Activated T-helper 17 cell treated with anti-CD3 and anti-CD28 coated beads, Interleukin-2, amount 50 U/mL, for 72 hours (primary cell): ENCODE data around the gene USP47. TPM values are rescaled to one million over a fixed set of nuclear protein-coding genes. Genes with fewer than 3 reads are reported as not detected.
A peak's percentile ranks its signal among the peaks of the same experiment; 100 is the strongest.

Experiments used
- ATAC-seq: fragments of 150-1000 bp; cut with Tn5 transposase; replicated peaks from 2 replicates; pipeline ENCODE4 v1.10.0; 2021; ENCODE audit warnings: mild to moderate bottlenecking, moderate library complexity
- H3K27ac Mint-ChIP-seq: one replicate; pipeline ENCODE4 v1.8.0; 2022; ENCODE audit warnings: mixed read lengths
- H3K27me3 Mint-ChIP-seq: one replicate; pipeline ENCODE4 v1.8.0; 2022; ENCODE audit warnings: mixed read lengths
- H3K36me3 Mint-ChIP-seq: one replicate; pipeline ENCODE4 v1.8.0; 2022; ENCODE audit warnings: low read depth, mild to moderate bottlenecking, mixed read lengths
- H3K4me1 Mint-ChIP-seq: one replicate; pipeline ENCODE4 v1.8.0; 2022; ENCODE audit warnings: mixed read lengths
- H3K4me3 Mint-ChIP-seq: one replicate; pipeline ENCODE4 v1.8.0; 2022; ENCODE audit warnings: mild to moderate bottlenecking, mixed read lengths
- H3K9me3 Mint-ChIP-seq: one replicate; pipeline ENCODE4 v1.8.0; 2022; ENCODE audit warnings: mixed read lengths
- total RNA-seq, 2 donors: library from RNA; stranded (reverse); gene quantifications; one replicate each; pipeline ENCODE4 v1.2.3, GENCODE V29; 2022

USP47 gene
- total RNA-seq, 2 donors from 2014 or later, result 37.1 to 58.2 TPM

DNA sequence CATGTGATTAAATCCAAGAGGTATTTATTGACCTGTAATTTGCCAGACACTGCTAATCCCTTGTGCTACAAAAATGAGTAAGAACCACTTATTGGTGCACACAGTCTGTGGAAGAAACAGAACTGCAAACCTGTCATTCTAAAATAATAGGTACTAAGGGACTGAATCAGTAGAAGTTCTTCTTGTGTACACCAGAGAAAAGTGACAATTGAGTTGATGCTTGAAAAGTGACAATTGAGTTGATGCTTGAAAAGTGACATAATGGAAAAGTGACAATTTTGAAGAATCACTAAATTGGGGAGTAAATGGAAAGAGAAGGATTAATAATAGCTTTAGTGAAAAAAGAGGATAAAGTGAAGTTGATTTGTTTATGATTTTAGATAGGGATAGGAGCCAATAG lies 110.3 kb downstream of the USP47 start:
- no peaks in the 10 kb centered on the region for H3K27me3 Mint-ChIP-seq
- ATAC-seq, result no peak
- H3K4me3 Mint-ChIP-seq, result no peak overlapping the region
- H3K9me3 Mint-ChIP-seq, result no peaks in the 10 kb centered on the region
- peak overlapping the region; percentile 36 for H3K27ac Mint-ChIP-seq
- H3K36me3 Mint-ChIP-seq, result peaks cover 100% of the 10 kb centered on the region
- H3K4me1 Mint-ChIP-seq, result no peaks in the 10 kb centered on the region

GRCh38 chr11:11956006-11956405 lies 114.2 kb downstream of the USP47 start:
- no peaks in the 10 kb centered on the region for H3K9me3 Mint-ChIP-seq
- no peak for ATAC-seq

GRCh38 chr11:11958403-11959231 lies 116.8 kb downstream of the USP47 start:
- H3K27me3 Mint-ChIP-seq, result no peaks in the 10 kb centered on the region
- no peaks in the 10 kb centered on the region for H3K9me3 Mint-ChIP-seq
- peaks cover 40% of the 10 kb centered on the region for H3K36me3 Mint-ChIP-seq
- ATAC-seq, result no peak
- peaks cover 30% of the 10 kb centered on the region for H3K4me1 Mint-ChIP-seq
- no peak overlapping the region for H3K27ac Mint-ChIP-seq
- H3K4me3 Mint-ChIP-seq, result no peak overlapping the region

More at GRCh38 chr11:11956006-11956405, 114.2 kb downstream of the USP47 start:
- Mint-ChIP-seq H3K4me3 (no peak overlapping the region), H3K27me3 (no peaks in the 10 kb centered on the region), H3K27ac (no peak overlapping the region), H3K4me1 (peaks cover 25% of the 10 kb centered on the region), H3K36me3 (peaks cover 66% of the 10 kb centered on the region)

- peaks cover 30% of the 10 kb centered on the region for H3K36me3 Mint-ChIP-seq
- no peak for ATAC-seq
These were observed 117.8 kb downstream of the USP47 start for GRCh38 chr11:11959601-11960000.

DNA sequence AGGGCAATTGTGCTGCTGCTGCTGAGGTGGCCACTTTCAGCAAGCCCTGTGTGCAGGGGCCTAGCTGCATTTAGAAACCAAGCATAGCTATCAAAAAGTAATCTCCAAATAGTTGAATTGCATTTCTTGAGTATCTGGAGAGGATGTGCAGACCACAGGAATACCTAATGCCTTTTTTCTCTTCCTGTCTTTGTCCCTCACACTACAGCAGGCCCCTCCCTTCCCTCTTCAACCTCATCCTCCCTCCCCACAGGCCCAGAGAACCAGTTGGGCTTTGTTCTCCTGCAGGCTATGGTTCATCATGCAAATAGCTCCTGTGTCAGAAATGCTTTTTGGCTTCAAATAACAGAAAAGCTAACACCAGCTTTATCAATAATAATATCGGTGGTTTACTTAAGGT lies 118.9 kb downstream of the USP47 start:
- Mint-ChIP-seq H3K27ac (peak overlapping the region; percentile 8), H3K27me3 (no peaks in the 10 kb centered on the region), H3K9me3 (no peaks in the 10 kb centered on the region), H3K4me3 (peak overlapping the region; percentile 51), H3K4me1 (peaks cover 30% of the 10 kb centered on the region), H3K36me3 (peaks cover 19% of the 10 kb centered on the region)
- peak; percentile 48 for ATAC-seq

More at GRCh38 chr11:11959601-11960000, 117.8 kb downstream of the USP47 start:
- Mint-ChIP-seq H3K9me3 (no peaks in the 10 kb centered on the region), H3K27me3 (no peaks in the 10 kb centered on the region), H3K27ac (peak overlapping the region; percentile 8), H3K4me3 (no peak overlapping the region), H3K4me1 (peaks cover 30% of the 10 kb centered on the region)

GRCh38 chr11:11961399-11962028 lies 119.7 kb downstream of the USP47 start:
- ATAC-seq, result no peak
- peaks cover 11% of the 10 kb centered on the region for H3K36me3 Mint-ChIP-seq

DNA sequence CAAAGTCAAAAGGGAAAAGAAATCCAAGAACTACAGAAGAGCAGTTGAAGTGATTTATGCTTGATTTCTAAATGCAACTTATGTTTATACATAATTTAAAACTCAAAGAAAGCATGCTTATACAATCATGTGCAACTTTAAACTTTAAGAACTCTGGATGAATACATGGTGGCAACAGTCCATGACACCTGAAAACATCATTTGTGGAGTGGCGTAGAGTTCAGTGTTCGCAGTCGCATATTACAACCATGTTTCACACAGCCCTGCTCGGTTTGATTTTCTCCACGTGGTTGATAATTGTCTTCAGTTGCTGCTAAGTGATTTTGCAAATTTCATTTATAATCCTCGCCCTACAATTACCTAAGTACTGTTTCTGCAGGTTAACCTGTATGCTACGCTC lies 121.3 kb downstream of the USP47 start:
- Mint-ChIP-seq H3K9me3 (no peaks in the 10 kb centered on the region), H3K27me3 (no peaks in the 10 kb centered on the region), H3K27ac (no peak overlapping the region), H3K4me1 (peaks cover 30% of the 10 kb centered on the region), H3K4me3 (no peak overlapping the region), H3K36me3 (peaks cover 4% of the 10 kb centered on the region)
- no peak for ATAC-seq

More at GRCh38 chr11:11961399-11962028, 119.7 kb downstream of the USP47 start:
- peaks cover 30% of the 10 kb centered on the region for H3K4me1 Mint-ChIP-seq
- no peaks in the 10 kb centered on the region for H3K27me3 Mint-ChIP-seq
- H3K27ac Mint-ChIP-seq, result no peak overlapping the region
- H3K4me3 Mint-ChIP-seq, result no peak overlapping the region
- no peaks in the 10 kb centered on the region for H3K9me3 Mint-ChIP-seq

DNA sequence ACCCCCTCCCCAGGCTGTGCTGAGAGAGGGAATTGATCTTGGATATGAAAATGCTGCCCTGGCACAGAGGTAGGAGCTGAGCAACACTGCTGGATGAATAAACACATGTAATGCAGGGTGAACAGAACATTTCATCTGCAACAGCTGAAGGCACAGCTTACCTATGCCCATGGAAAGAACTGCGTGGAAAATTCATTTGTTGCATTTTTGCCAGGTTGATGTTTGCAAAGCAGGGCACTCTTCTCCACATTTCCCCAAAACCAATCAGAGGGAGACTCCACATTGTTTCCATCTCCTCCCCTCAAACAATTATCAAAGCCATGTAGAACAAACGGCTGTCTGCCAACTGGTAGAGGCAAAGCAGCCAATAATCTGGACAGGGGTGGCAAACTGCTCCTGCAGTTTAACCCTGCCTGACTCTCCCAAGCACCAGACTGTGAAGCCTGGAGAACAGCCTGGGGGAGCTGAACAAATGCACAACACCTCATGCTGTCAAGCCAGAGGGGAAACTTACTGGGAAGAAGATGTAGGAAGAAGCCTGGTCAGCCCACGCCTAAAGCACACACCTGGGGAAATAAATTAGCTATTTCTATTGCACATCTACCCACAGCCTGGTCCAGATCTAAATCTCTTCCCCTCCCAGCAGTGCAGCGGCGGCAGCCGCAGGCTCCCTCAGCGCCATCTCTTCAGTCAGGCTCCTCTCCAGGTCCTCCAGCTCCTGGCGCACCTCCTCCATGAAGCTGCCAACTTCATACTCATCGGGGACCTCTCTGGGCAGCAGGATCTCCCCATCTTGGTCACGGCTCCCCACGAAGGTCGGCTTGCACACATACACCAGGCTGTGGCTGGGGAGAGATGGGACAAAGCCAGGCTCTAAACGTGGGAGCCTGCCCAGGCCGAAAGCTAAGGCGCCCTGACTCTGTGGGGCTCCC lies 122.3 kb downstream of the USP47 start:
- H3K4me1 Mint-ChIP-seq, result peaks cover 24% of the 10 kb centered on the region
- H3K27ac Mint-ChIP-seq, result no peak overlapping the region
- H3K9me3 Mint-ChIP-seq, result no peaks in the 10 kb centered on the region
- no peak overlapping the region for H3K4me3 Mint-ChIP-seq
- H3K36me3 Mint-ChIP-seq, result no peaks in the 10 kb centered on the region
- no peak for ATAC-seq
- H3K27me3 Mint-ChIP-seq, result no peaks in the 10 kb centered on the region

GRCh38 chr11:11964774-11965150 lies 123.0 kb downstream of the USP47 start:
- peaks cover 17% of the 10 kb centered on the region for H3K4me1 Mint-ChIP-seq
- H3K9me3 Mint-ChIP-seq, result no peaks in the 10 kb centered on the region
- H3K27ac Mint-ChIP-seq, result no peak overlapping the region
- no peak overlapping the region for H3K4me3 Mint-ChIP-seq
- ATAC-seq, result no peak
- H3K36me3 Mint-ChIP-seq, result no peaks in the 10 kb centered on the region
- H3K27me3 Mint-ChIP-seq, result no peaks in the 10 kb centered on the region

- no peaks in the 10 kb centered on the region for H3K9me3 Mint-ChIP-seq
- H3K4me3 Mint-ChIP-seq, result no peak overlapping the region
- peaks cover 13% of the 10 kb centered on the region for H3K4me1 Mint-ChIP-seq
- no peaks in the 10 kb centered on the region for H3K27me3 Mint-ChIP-seq
- no peaks in the 10 kb centered on the region for H3K36me3 Mint-ChIP-seq
- no peak for ATAC-seq
- no peak overlapping the region for H3K27ac Mint-ChIP-seq
These were observed 123.4 kb downstream of the USP47 start for GRCh38 chr11:11965192-11965591.

DNA sequence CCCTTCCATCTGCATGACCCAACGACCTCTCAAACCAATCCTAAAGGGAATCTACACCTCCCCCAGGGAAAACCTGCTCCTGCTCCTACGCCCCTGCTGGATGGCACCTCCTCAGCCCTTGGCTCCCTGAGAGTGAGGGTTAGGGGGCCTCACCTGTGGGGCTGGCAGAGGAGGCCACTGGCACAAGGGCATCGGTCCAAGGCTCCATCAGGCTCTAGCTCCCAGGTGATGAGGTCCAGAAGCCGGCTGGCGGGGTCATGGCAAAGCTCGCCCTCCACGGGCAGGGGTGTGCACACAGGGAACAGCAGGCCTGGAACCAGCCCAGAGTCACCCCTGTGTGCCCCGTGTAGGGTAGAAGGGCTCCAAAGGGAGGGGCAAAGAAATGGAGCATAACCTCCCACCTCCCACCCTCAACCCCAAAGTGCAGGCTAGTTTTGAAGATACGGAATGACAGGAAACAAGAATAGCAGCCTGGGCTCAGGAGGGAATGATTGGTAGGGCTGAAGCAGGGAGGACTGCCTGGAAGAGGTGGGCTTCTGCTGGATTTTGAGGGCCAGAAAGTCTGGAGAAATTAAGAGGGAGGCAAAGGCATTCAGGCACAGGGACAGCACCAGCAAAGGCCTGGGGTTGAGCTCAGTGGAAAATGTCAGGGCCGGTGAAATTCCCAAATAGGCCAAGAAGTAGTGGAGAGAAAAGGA lies 124.0 kb downstream of the USP47 start:
- Mint-ChIP-seq H3K27ac (peak overlapping the region; percentile 42), H3K36me3 (no peaks in the 10 kb centered on the region), H3K27me3 (no peaks in the 10 kb centered on the region), H3K4me3 (no peak overlapping the region), H3K9me3 (no peaks in the 10 kb centered on the region), H3K4me1 (peaks cover 7% of the 10 kb centered on the region)
- ATAC-seq, result no peak

GRCh38 chr11:11966354-11966741 lies 124.6 kb downstream of the USP47 start:
- Mint-ChIP-seq H3K4me3 (no peak overlapping the region), H3K4me1 (peaks cover 4% of the 10 kb centered on the region), H3K27me3 (no peaks in the 10 kb centered on the region), H3K27ac (peak overlapping the region; percentile 42), H3K36me3 (no peaks in the 10 kb centered on the region), H3K9me3 (no peaks in the 10 kb centered on the region)
- no peak for ATAC-seq

- peak; percentile 88 for ATAC-seq
- Mint-ChIP-seq H3K4me1 (peaks cover 3% of the 10 kb centered on the region), H3K27ac (no peak overlapping the region), H3K27me3 (no peaks in the 10 kb centered on the region), H3K4me3 (no peak overlapping the region), H3K9me3 (no peaks in the 10 kb centered on the region), H3K36me3 (no peaks in the 10 kb centered on the region)
These were observed 125.3 kb downstream of the USP47 start for GRCh38 chr11:11966826-11967668.
